HepG2 (cell line): ENCODE data around the gene DPEP2NB. TPM values are rescaled to one million over a fixed set of nuclear protein-coding genes. Genes with fewer than 3 reads are reported as not detected.

ENCODE experiments used
- ATAC-seq: fragments of 200-7000 bp; cut with Tn5 transposase; 3 replicates; pipeline ENCODE4 v1.9.1; 2020; ENCODE audit warnings: mild to moderate bottlenecking, moderate library complexity
- BruUV-seq: library from RNA; stranded (reverse); fragments of 400-500 nt; replicated peaks from 2 replicates; lab custom pipeline; 2021; lab: Mats Ljungman, UMichigan
- CTCF ChIA-PET: fragments of 300-600 bp; formaldehyde crosslinking; extraction: SDS; loops from one replicate; lab custom pipeline; 2021; ENCODE audit warnings: low total read pairs, inconsistent platforms, low intra/inter-chr PET ratio; lab: Yijun Ruan, JAX
- POLR2A ChIA-PET: fragments of 350-600 bp; sonication (Branson Sonifier 250); formaldehyde crosslinking; loops from one replicate; lab custom pipeline; 2020; ENCODE audit warnings: antibody characterized with exemption, inconsistent platforms; lab: Yijun Ruan, JAX
- DNase-seq: peaks from one replicate; pipeline ENCODE4 v3.0.0-alpha.2; 2015; ENCODE audit warnings: low spot score
- FAIRE-seq: peaks from 3 replicates; lab custom pipeline; 2011; peaks lifted over from hg19 to GRCh38; lab: Jason Lieb, UNC
- H2AFZ ChIP-seq: one replicate; pipeline ENCODE4 v1.6.1; 2011; ENCODE audit warnings: low read length, inconsistent platforms
- H3K27ac ChIP-seq: fragments of 300-600 bp; 3 replicates; pipeline ENCODE4 v1.8.0; 2011; ENCODE audit warnings: mixed run types, mild to moderate bottlenecking, mixed read lengths, low read length, inconsistent platforms; ENCODE audit not compliant: insufficient read depth; ENCODE audit errors: extremely low read length
- H3K27me3 ChIP-seq, 2 experiments: fragments of 200-600 bp in 1 of 2; 2 replicates in 1 of 2; 3 replicates in 1 of 2; pipeline versions ENCODE4 v1.6.0 to v1.8.0; 2011; ENCODE audit warnings: low read length in 2 of 2, mild to moderate bottlenecking in 2 of 2, moderate library complexity in 2 of 2, inconsistent platforms in 1 of 2; ENCODE audit not compliant: insufficient read depth in 2 of 2, control insufficient read depth in 1 of 2
- H3K36me3 ChIP-seq, 2 experiments: fragments of 200-600 bp in 1 of 2; replicated peaks in 1 of 2; 2 replicates in 1 of 2; 3 replicates in 1 of 2; pipeline versions ENCODE4 v1.5.1 to v1.8.0; 2011; ENCODE audit warnings: low read length in 2 of 2, inconsistent platforms in 1 of 2; ENCODE audit not compliant: insufficient read depth in 2 of 2, control insufficient read depth in 1 of 2
- H3K4me1 ChIP-seq: 2 replicates; pipeline ENCODE4 v1.5.1; 2012; ENCODE audit warnings: low read length, inconsistent platforms; ENCODE audit not compliant: insufficient read depth
- H3K4me2 ChIP-seq: 2 replicates; pipeline ENCODE4 v1.6.0; 2011; ENCODE audit warnings: low read depth, low read length, inconsistent platforms
- H3K4me3 ChIP-seq, 3 experiments: fragments of 200-600 bp in 1 of 3; sonication (generic), shearing (Covaris generic) in 1 of 3; replicated peaks in 1 of 3; 2 replicates each; pipeline ENCODE4 v1.5.1; 2011 to 2016; ENCODE audit warnings: low read length in 3 of 3, inconsistent platforms in 2 of 3, low read depth in 2 of 3, mild to moderate bottlenecking in 2 of 3, control low read depth in 1 of 3, mixed read lengths in 1 of 3; ENCODE audit not compliant: insufficient read depth in 1 of 3
- H3K79me2 ChIP-seq: one replicate; pipeline ENCODE4 v1.6.1; 2011; ENCODE audit warnings: low read length, inconsistent platforms; ENCODE audit not compliant: insufficient read depth
- H3K9ac ChIP-seq: 2 replicates; pipeline ENCODE4 v1.6.0; 2011; ENCODE audit warnings: mild to moderate bottlenecking, low read depth, low read length, inconsistent platforms; ENCODE audit not compliant: insufficient read depth
- H3K9me3 ChIP-seq: 2 replicates; pipeline ENCODE4 v1.5.1; 2012; ENCODE audit warnings: mild to moderate bottlenecking, low read length
- H4K20me1 ChIP-seq: 2 replicates; pipeline ENCODE4 v1.6.0; 2011; ENCODE audit warnings: inconsistent platforms, mild to moderate bottlenecking, low read length, moderate library complexity; ENCODE audit not compliant: insufficient read depth
- FOSL2 ChIP-seq: sonication (generic); formaldehyde crosslinking; IDR thresholded peaks from 2 replicates; pipeline ENCODE4 v1.4.0; 2020; ENCODE audit warnings: missing genetic modification reagents
- FOXO1 ChIP-seq: sonication (generic); formaldehyde crosslinking; IDR thresholded peaks from 2 replicates; pipeline ENCODE4 v1.4.0; 2020; ENCODE audit warnings: missing genetic modification reagents
- IRF2 ChIP-seq: IDR thresholded peaks from 2 replicates; pipeline ENCODE4 v1.6.1; 2018; ENCODE audit warnings: missing genetic modification reagents, missing compliant biosample characterization
- MBNL3 ChIP-seq: fragments of 250-450 bp; sonication (Bioruptor Pico); conservative IDR thresholded peaks from 2 replicates; pipeline ENCODE4 v1.8.0; 2022; ENCODE audit warnings: mild to moderate bottlenecking, inconsistent platforms
- TARDBP ChIP-seq: sonication (generic); formaldehyde crosslinking; IDR thresholded peaks from 2 replicates; pipeline ENCODE4 v1.8.0; 2022; ENCODE audit warnings: mild to moderate bottlenecking, missing genetic modification reagents
- ZNF335 ChIP-seq: sonication (generic); formaldehyde crosslinking; IDR thresholded peaks from 2 replicates; pipeline ENCODE4 v1.4.0; 2020; ENCODE audit warnings: missing genetic modification reagents
- ZNF670 ChIP-seq: sonication (generic); formaldehyde crosslinking; IDR thresholded peaks from 2 replicates; pipeline ENCODE4 v1.8.0; 2022; ENCODE audit warnings: mild to moderate bottlenecking, missing genetic modification reagents, borderline replicate concordance
- WGBS: methylation state at CpG from one replicate; pipeline ENCODE4 v1.1.6; 2017; ENCODE audit warnings: low lambda C conversion rate; 5-methylcytosine and 5-hydroxymethylcytosine counted together
- in situ Hi-C: cut with HindIII; loops from 2 replicates; pipeline ENCODE4 v1.10.0; 2017; ENCODE audit warnings: low pct_unique_long_range_greater_than_20kb; ENCODE audit not compliant: extremely low pct_ligation_motif_present
- intact Hi-C: fragments of 100-400 bp; cut with micrococcal nuclease; formaldehyde crosslinking; loops from one replicate; pipeline ENCODE4 v1.10.0; 2022; ENCODE audit not compliant: unreplicated experiment
- polyA plus RNA-seq, 8 experiments: library from polyadenylated mRNA; depleted of rRNA in 3 of 8; stranded (reverse) in 7 of 8; unstranded in 1 of 8; fragments of >200 nt; fragmentation: Illumina TruSeq in 4 of 8; extraction: Trizol in 4 of 8; gene quantifications; 2 replicates each; pipeline versions ENCODE4 v1.2.1 to v1.2.3, GENCODE V29; 2011 to 2016; ENCODE audit warnings: low read depth in 4 of 8, missing spikeins in 1 of 8, mixed read lengths in 1 of 8; ENCODE audit not compliant: insufficient read depth in 1 of 8
- total RNA-seq, 5 experiments: library from RNA; depleted of rRNA; stranded (reverse); fragments of >200 nt; fragmentation: Illumina TruSeq; extraction: Trizol; gene quantifications; 2 replicates each; pipeline ENCODE4 v1.2.3, GENCODE V29; 2016; ENCODE audit warnings: low read depth in 1 of 5
- TF ChIP-seq, protein P1 (sequence below): sonication (generic); formaldehyde crosslinking; IDR thresholded peaks from 2 replicates; pipeline ENCODE4 v1.9.0; 2021; ENCODE audit warnings: missing genetic modification reagents, borderline replicate concordance
- TF ChIP-seq, protein P2 (sequence below): sonication (generic); formaldehyde crosslinking; IDR thresholded peaks from 2 replicates; pipeline ENCODE4 v1.5.1; 2020; ENCODE audit warnings: mild to moderate bottlenecking, missing genetic modification reagents, borderline replicate concordance

Gene DPEP2NB
- total and polyA plus RNA-seq, 2 of the 13 experiments (the other 11 are each of a cell fraction or from before 2014, with no cell fraction given) = not detected

DNA sequence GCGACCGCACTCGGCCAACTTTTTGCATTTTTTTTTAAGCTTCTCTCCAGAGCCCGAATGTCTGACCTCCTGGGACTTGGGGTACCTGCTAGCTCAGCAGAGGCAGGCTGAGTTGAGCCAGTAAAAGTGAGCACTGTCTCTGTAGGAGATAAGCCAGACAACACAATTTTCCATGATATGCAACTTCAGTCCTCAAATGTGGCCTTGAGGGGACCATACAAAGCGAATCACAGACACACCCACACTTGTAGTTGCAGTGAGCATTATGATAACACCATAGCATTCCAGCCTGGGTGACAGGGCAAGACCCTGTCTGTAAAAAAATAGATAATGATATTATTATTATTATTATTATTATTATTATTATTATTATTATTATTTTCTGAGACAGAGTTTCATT, 19.0 kb downstream of the DPEP2NB start:
- H3K4me2 ChIP-seq = no peak overlapping the region
- FAIRE-seq (no peak), ATAC-seq (no peak), DNase-seq (no peak)
- no peaks in the 10 kb centered on the region for H4K20me1 ChIP-seq
- ChIA-PET POLR2A (no interaction called here), CTCF (no interaction called here)
- TF ChIP-seq ZNF335 (no peak), TARDBP (CRISPR knock-in tag) (no peak), FOXO1 (no peak), ZNF670 (CRISPR knock-in tag) (no peak)
- TF ChIP-seq, protein P1, sequence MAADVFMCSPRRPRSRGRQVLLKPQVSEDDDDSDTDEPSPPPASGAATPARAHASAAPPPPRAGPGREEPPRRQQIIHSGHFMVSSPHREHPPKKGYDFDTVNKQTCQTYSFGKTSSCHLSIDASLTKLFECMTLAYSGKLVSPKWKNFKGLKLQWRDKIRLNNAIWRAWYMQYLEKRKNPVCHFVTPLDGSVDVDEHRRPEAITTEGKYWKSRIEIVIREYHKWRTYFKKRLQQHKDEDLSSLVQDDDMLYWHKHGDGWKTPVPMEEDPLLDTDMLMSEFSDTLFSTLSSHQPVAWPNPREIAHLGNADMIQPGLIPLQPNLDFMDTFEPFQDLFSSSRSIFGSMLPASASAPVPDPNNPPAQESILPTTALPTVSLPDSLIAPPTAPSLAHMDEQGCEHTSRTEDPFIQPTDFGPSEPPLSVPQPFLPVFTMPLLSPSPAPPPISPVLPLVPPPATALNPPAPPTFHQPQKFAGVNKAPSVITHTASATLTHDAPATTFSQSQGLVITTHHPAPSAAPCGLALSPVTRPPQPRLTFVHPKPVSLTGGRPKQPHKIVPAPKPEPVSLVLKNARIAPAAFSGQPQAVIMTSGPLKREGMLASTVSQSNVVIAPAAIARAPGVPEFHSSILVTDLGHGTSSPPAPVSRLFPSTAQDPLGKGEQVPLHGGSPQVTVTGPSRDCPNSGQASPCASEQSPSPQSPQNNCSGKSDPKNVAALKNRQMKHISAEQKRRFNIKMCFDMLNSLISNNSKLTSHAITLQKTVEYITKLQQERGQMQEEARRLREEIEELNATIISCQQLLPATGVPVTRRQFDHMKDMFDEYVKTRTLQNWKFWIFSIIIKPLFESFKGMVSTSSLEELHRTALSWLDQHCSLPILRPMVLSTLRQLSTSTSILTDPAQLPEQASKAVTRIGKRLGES (CRISPR knock-in tag) = no peak
- no peak overlapping the region for H3K27ac ChIP-seq
- intact Hi-C loops = no loop called here
- H3K4me1 ChIP-seq = peaks cover 55% of the 10 kb centered on the region
- H3K36me3 ChIP-seq = no peaks in the 10 kb centered on the region
- no TSS peak for BruUV-seq
- H3K4me3 ChIP-seq = no peak overlapping the region
- H3K27me3 ChIP-seq = peaks cover 0 to 13% of the 10 kb centered on the region in 2 experiments; a peak in 2 of 5 replicates
- in situ Hi-C loops = no loop called here
- no peaks in the 10 kb centered on the region for H3K79me2 ChIP-seq
- 96% methylated on average over 5 of the region's 5 CpGs for WGBS
- H3K9ac ChIP-seq = no peak overlapping the region
- H2AFZ ChIP-seq = no peak overlapping the region
- no peaks in the 10 kb centered on the region for H3K9me3 ChIP-seq

DNA sequence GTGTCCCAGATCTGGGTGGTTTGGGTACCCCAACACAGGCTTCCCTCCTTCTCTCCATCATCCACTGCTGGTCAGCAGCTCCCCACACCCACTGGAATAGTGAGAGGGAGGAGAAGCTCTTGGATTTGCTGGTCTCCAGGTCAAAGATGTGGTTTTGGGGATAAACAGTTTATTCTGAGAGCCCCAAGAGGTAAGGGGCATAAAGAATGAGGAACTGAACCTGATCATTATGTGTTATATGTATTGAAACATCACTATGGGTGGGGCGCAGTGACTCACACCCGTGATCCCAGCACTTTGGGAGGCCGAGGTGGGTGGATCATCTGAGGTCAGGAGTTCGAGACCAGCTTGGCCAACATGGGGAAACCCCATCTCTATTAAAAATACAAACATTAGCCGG, 20.3 kb downstream of the DPEP2NB start:
- no TSS peak for BruUV-seq
- in situ Hi-C loops = no loop called here
- POLR2A ChIA-PET = no interaction called here
- TF ChIP-seq FOSL2 (CRISPR knock-in tag) = no peak
- TF ChIP-seq, protein P2, sequence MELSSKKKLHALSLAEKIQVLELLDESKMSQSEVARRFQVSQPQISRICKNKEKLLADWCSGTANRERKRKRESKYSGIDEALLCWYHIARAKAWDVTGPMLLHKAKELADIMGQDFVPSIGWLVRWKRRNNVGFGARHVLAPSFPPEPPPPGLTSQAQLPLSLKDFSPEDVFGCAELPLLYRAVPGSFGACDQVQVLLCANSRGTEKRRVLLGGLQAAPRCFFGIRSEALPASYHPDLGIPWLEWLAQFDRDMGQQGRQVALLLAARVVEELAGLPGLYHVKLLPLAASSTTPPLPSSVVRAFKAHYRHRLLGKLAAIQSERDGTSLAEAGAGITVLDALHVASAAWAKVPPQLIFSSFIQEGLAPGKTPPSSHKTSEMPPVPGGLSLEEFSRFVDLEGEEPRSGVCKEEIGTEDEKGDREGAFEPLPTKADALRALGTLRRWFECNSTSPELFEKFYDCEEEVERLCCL (CRISPR knock-in tag) = no peak
- no peak for TF ChIP-seq MBNL3
- TF ChIP-seq IRF2 (CRISPR knock-in tag) = no peak

More for the DNA sequence above, 20.3 kb downstream of the DPEP2NB start:
- Histone ChIP-seq H3K27me3 (peaks cover 0 to 19% of the 10 kb centered on the region in 2 experiments; a peak in 4 of 5 replicates), H3K27ac (no peak overlapping the region), H3K4me3 (no peak overlapping the region), H3K9me3 (no peaks in the 10 kb centered on the region), H3K36me3 (no peaks in the 10 kb centered on the region), H4K20me1 (no peaks in the 10 kb centered on the region), H3K9ac (no peak overlapping the region), H3K4me2 (no peak overlapping the region), H3K79me2 (no peaks in the 10 kb centered on the region), H3K4me1 (peaks cover 46% of the 10 kb centered on the region), H2AFZ (no peak overlapping the region)
- ATAC-seq = no peak
- WGBS = 43% methylated on average over 5 of the region's 5 CpGs
- intact Hi-C loops = no loop called here
- CTCF ChIA-PET = no interaction called here
- DNase-seq = no peak
- no peak for FAIRE-seq
